ENCODE data around the gene TRIM54.

DNA sequence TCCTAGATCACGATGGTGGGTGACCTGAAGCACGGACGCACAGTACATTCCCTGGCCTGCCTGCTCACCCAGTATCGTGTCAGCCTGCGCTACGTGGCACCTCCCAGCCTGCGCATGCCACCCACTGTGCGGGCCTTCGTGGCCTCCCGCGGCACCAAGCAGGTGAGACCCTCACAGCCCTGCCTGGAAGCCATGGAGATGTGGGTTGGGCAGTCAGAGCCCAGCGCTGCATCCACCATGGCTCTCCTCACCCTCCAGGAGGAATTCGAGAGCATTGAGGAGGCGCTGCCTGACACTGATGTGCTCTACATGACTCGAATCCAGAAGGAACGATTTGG lies 39.6 kb upstream of the TRIM54 start:
- TF ChIP-seq SMC3 (conservative IDR thresholded peaks at IDR 0.05; ENCODE audit: poor library complexity) (no peak), EP300 (conservative IDR thresholded peaks at IDR 0.05; ENCODE audit: poor library complexity, severe bottlenecking) (no peak)
- TF ChIP-seq, protein P1, sequence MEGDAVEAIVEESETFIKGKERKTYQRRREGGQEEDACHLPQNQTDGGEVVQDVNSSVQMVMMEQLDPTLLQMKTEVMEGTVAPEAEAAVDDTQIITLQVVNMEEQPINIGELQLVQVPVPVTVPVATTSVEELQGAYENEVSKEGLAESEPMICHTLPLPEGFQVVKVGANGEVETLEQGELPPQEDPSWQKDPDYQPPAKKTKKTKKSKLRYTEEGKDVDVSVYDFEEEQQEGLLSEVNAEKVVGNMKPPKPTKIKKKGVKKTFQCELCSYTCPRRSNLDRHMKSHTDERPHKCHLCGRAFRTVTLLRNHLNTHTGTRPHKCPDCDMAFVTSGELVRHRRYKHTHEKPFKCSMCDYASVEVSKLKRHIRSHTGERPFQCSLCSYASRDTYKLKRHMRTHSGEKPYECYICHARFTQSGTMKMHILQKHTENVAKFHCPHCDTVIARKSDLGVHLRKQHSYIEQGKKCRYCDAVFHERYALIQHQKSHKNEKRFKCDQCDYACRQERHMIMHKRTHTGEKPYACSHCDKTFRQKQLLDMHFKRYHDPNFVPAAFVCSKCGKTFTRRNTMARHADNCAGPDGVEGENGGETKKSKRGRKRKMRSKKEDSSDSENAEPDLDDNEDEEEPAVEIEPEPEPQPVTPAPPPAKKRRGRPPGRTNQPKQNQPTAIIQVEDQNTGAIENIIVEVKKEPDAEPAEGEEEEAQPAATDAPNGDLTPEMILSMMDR (IDR thresholded peaks at IDR 0.05; ENCODE audit: poor library complexity, severe bottlenecking) = no peak

All from neural cell (in vitro differentiated cells).